ENCODE data around the gene TRAF3. TPM values are rescaled to one million over a fixed set of nuclear protein-coding genes. Genes with fewer than 3 reads are reported as not detected.

TRAF3 gene
- total RNA-seq, 1 experiment from 2014 or later: 37.6 TPM

GRCh38 chr14:102916347-102917055 is 139.3 kb downstream of the TRAF3 start:
- POLR2A ChIA-PET: no interaction called here
- TF ChIP-seq TCF7L2 (IDR thresholded peaks at IDR 0.05; ENCODE audit: low read depth, low read length) (no peak), POLR2AphosphoS5 (IDR thresholded peaks at IDR 0.05; ENCODE audit: low read depth, low read length) (no peak), CTCF (IDR thresholded peaks at IDR 0.05) (no peak), SIN3A (IDR thresholded peaks at IDR 0.05; ENCODE audit: borderline replicate concordance, insufficient read depth, low read depth, low read length) (no peak), REST (IDR thresholded peaks at IDR 0.05; ENCODE audit: insufficient read depth in 1 of 2, low read depth in 2 of 2, low read length in 1 of 2) (no peak)
- in situ Hi-C loops (cut with HindIII; ENCODE audit: low pct_unique_long_range_greater_than_20kb, low sequenced_read_pairs): no loop called here

DNA sequence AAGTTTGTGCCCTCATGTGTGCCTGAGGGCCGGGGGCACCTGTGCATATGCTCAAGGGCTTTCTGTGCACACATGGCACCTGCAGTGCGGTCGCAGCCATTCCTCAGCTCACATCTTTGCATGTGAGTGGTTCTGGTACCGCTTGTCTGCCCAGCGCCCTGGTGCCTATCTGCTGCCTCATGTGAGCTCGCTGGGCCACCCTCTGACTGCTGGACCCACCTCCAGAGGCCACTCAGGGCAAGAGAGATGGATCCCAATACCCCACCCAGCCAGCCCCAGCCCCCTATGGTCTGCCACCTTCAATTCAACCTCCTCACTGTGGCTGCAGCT is 139.8 kb downstream of the TRAF3 start:
- intact Hi-C loops (cut with micrococcal nuclease; ENCODE audit: unreplicated experiment) (no loop called here), in situ Hi-C loops (cut with HindIII; ENCODE audit: low pct_unique_long_range_greater_than_20kb, low sequenced_read_pairs) (no loop called here)
- peak; percentile 4; the same call in 1 of the 2 replicates for ATAC-seq

More at GRCh38 chr14:102916347-102917055, 139.3 kb downstream of the TRAF3 start:
- ATAC-seq: peak; percentile 17; the same call in 1 of the 2 replicates
- Histone ChIP-seq H3K9me3 (ENCODE audit: control insufficient read depth, insufficient read depth, low read depth, low read length) (no peaks in the 10 kb centered on the region), H3K27me3 (ENCODE audit: control insufficient read depth, insufficient read depth, low read length) (no peaks in the 10 kb centered on the region), H3K4me1 (ENCODE audit: control insufficient read depth, insufficient read depth, low read length) (no peaks in the 10 kb centered on the region), H3K36me3 (ENCODE audit: control insufficient read depth, insufficient read depth, low read length) (no peaks in the 10 kb centered on the region), H3K27ac (ENCODE audit: low read length) (no peak overlapping the region), H3K4me3 (ENCODE audit: low read depth in 2 of 2, low read length in 2 of 2) (no peak overlapping the region)
- CTCF ChIA-PET: interaction anchor here (0.6 kb wide), 1 partner anchor 967 kb away, joined by 3 read pairs; no protein-coding TSS in a partner anchor
- DNase-seq (ENCODE audit: low read depth, low spot score): no peak
- BruUV-seq (replicated peaks): no TSS peak
- intact Hi-C loops (cut with micrococcal nuclease; ENCODE audit: unreplicated experiment): no loop called here

More for the DNA sequence above, 139.8 kb downstream of the TRAF3 start:
- BruUV-seq (replicated peaks): no TSS peak
- ChIA-PET CTCF (interaction anchor here (0.6 kb wide), 1 partner anchor 968 kb away, joined by 3 read pairs; no protein-coding TSS in a partner anchor), POLR2A (no interaction called here)
- DNase-seq (ENCODE audit: low read depth, low spot score): no peak
- Histone ChIP-seq H3K9me3 (ENCODE audit: control insufficient read depth, insufficient read depth, low read depth, low read length) (no peaks in the 10 kb centered on the region), H3K27ac (ENCODE audit: low read length) (no peak overlapping the region), H3K36me3 (ENCODE audit: control insufficient read depth, insufficient read depth, low read length) (no peaks in the 10 kb centered on the region), H3K27me3 (ENCODE audit: control insufficient read depth, insufficient read depth, low read length) (no peaks in the 10 kb centered on the region), H3K4me1 (ENCODE audit: control insufficient read depth, insufficient read depth, low read length) (no peaks in the 10 kb centered on the region), H3K4me3 (ENCODE audit: low read depth in 2 of 2, low read length in 2 of 2) (no peak overlapping the region)
- no peak for TF ChIP-seq SIN3A (IDR thresholded peaks at IDR 0.05; ENCODE audit: borderline replicate concordance, insufficient read depth, low read depth, low read length)
- TF ChIP-seq REST (IDR thresholded peaks at IDR 0.05; ENCODE audit: insufficient read depth in 1 of 2, low read depth in 2 of 2, low read length in 1 of 2): no peak
- no peak for TF ChIP-seq POLR2AphosphoS5 (IDR thresholded peaks at IDR 0.05; ENCODE audit: low read depth, low read length)
- no peak for TF ChIP-seq TCF7L2 (IDR thresholded peaks at IDR 0.05; ENCODE audit: low read depth, low read length)
- no peak for TF ChIP-seq CTCF (IDR thresholded peaks at IDR 0.05)

Data from Panc1 (cell line).